Measurements from ENCODE around the gene CCT6B.

Gene CCT6B

GRCh38 chr17:34883106-34884000, 77.9 kb downstream of the CCT6B start:
- no peak for DNase-seq

- no peak for DNase-seq
Measured at GRCh38 chr17:34879146-34879545, 82.1 kb downstream of the CCT6B start.
